HG02610 (cell line): ENCODE data around the gene SKOR1.

Experiments
- ATAC-seq: cut with Tn5 transposase; IDR thresholded peaks from one replicate; pipeline ENCODE4 v1.9.1; 2021; ENCODE audit warnings: mild to moderate bottlenecking, moderate library complexity; ENCODE audit not compliant: unreplicated experiment

SKOR1 gene

GRCh38 chr15:67815036-67815592, 10.2 kb upstream of the SKOR1 start:
- no peak for ATAC-seq

GRCh38 chr15:67816668-67817067, 8.6 kb upstream of the SKOR1 start:
- ATAC-seq, result no peak

- ATAC-seq, result no peak
Measured at GRCh38 chr15:67818464-67818863, 6.8 kb upstream of the SKOR1 start.

- no peak for ATAC-seq
Measured at GRCh38 chr15:67819636-67820035, 5.7 kb upstream of the SKOR1 start.

GRCh38 chr15:67820122-67820991, 5.0 kb upstream of the SKOR1 start:
- no peak for ATAC-seq

GRCh38 chr15:67820992-67821783, 4.1 kb upstream of the SKOR1 start:
- ATAC-seq, result no peak

GRCh38 chr15:67821784-67822440, 3.4 kb upstream of the SKOR1 start:
- ATAC-seq, result no peak

- ATAC-seq, result no peak
Measured at GRCh38 chr15:67822537-67823313, 2.6 kb upstream of the SKOR1 start.

GRCh38 chr15:67823314-67824196, 1.8 kb upstream of the SKOR1 start:
- ATAC-seq, result no peak

- ATAC-seq, result no peak
Measured at GRCh38 chr15:67824197-67824968, 926 bp upstream of the SKOR1 start.

- no peak for ATAC-seq
Measured at GRCh38 chr15:67825881-67826716, 790 bp downstream of the SKOR1 start.

- no peak for ATAC-seq
Measured at GRCh38 chr15:67826717-67827561, 1.6 kb downstream of the SKOR1 start.

- no peak for ATAC-seq
Measured at GRCh38 chr15:67827562-67828277, 2.4 kb downstream of the SKOR1 start.

- ATAC-seq, result no peak
Measured at GRCh38 chr15:67828278-67828968, 3.1 kb downstream of the SKOR1 start.

- no peak for ATAC-seq
Measured at GRCh38 chr15:67828969-67829646, 3.8 kb downstream of the SKOR1 start.
